GM21515 (cell line): Measurements from ENCODE around the gene KDM4C.
"Not testable (repeated sequence)": the region's sequence is repeated elsewhere in the genome, so short reads cannot be mapped to it uniquely, and the experiment has no call there.

Experiments
- ATAC-seq: cut with Tn5 transposase; IDR thresholded peaks from one replicate; pipeline ENCODE4 v1.9.1; 2021; ENCODE audit not compliant: unreplicated experiment

KDM4C gene

GRCh38 chr9:6928863-6929262 lies 171.1 kb downstream of the KDM4C start:
- no peak for ATAC-seq

DNA sequence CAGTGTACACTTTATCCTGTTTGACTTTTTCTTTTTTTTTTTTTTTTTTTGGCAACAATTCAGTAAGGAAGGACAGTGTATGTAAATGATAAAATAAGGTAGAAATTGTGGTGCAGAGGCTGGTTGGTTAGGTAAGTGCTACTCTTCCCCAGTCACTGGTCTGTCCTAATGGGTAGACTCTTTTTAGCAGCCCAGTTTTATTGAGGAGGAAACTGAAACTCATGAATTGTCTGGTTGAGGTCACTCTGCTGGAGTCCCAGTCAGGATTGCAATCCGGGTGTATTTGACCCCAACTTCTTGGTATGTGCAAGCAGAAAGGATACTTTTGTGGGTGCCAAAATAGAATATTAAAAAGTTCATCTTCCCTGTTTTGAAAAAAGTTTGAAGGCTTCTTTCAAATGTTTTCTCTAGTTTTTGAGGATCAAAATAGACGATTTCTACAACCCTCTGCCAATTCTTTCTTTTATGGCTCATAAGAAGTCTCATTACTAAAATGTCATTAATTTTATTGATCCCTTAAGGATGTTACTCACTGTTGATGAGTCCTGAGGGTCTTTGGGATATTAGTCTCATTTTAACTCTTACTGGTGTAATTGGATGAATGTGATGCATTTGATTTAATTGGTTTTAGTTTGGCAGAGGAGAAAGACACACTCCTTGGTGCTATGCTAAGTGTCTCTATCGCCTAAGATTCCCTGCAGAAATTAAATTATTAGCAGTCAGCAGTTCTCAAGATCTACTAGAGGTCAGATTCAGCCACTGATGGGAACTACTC lies 171.9 kb downstream of the KDM4C start:
- peak; percentile 47 for ATAC-seq

DNA sequence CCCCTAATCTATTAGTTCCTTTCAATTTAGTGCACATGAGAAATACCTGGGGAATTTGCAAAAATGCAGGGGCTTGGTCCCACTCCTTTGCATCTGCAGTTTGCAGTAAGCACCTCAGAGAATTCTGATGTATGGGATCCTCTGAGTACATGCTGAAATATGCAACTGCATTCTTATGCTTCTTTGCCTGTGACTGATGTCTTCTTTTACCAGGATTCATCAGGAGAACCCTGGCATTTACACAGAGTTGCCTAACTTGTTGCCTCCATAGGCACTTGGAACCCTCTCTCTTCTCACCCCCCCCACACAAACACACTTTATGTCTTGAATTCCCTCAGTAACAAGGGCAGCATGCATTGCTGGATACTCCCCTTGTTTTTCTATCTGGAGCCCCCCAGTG lies 173.1 kb downstream of the KDM4C start:
- no peak for ATAC-seq

- ATAC-seq: peak; percentile 60
Measured at GRCh38 chr9:6931913-6932312, 174.1 kb downstream of the KDM4C start.

DNA sequence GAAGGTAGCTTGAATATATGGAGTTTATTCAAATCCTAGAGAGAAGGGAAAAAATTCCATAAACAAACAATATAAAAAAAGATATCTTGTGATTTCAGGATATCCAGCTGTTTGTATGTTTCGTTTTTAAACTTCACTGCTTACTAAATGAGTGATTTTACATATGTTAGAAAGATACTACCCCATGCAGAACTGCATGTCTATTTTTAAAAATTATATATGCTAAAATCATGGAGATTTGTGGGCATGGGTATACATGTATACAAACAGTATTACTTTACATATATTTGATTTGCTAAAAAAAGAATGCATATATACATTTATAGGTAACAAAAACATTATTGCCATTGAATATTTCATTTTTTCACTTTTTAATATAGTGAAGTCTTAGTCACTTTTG lies 178.3 kb downstream of the KDM4C start:
- no peak for ATAC-seq

- ATAC-seq: no peak
Measured at GRCh38 chr9:6937209-6937608, 179.4 kb downstream of the KDM4C start.

DNA sequence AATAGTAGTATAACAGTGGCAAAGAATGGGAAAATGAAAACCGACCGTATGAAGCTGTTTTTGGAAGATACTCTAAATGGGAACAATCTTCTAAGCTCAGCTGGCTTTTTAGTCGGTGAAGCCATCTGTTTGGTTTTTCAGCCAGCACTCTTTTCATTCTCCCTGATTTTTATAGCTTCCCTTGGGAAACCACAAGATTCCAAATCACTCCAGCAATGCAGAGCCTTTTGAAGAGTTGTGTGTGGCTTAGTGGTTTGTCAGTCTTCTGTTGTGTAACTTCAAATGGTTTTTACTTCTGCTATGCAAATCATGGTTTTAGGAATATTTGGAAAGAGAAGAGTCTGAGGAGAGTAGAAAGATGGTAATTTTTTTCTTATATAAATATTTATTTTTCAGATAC lies 180.7 kb downstream of the KDM4C start:
- no peak for ATAC-seq

DNA sequence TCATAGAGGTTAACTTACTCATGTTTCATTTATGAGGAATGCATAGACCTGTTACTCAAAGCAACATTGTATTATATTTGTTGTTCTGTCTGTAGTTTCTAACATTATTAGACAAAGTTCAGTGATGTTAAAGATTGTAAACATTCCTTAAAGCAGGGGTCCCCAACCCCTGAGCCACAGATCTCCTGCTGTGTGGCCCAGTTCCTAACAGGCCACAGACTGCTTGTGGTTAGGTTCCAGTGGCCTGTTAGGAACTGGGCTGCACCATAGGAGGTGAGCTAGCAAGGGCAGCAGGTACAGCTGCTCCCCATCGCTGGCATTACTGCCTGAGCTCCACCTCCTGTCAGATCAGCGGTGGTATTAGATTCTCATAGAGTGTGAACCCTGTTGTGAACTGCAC lies 181.1 kb downstream of the KDM4C start:
- ATAC-seq: no peak

DNA sequence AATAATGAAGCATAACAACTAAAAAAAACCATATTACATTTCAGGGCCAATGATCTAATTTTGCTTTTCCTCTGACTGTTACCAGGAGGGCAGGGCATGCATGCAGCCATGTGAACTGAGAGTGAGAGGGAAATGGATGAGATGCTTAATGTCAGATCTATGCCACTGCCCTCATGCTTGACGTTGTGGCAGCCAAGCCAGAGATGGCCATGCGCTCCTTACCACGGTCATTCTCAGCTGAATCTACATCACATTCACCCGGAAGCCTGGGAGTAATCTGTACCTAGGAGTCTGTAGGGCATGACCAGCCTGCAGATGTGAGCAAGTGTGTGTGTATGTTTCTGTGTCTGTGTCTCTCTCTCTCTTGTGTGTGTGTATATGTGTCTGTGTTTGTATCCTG lies 183.7 kb downstream of the KDM4C start:
- no peak for ATAC-seq

DNA sequence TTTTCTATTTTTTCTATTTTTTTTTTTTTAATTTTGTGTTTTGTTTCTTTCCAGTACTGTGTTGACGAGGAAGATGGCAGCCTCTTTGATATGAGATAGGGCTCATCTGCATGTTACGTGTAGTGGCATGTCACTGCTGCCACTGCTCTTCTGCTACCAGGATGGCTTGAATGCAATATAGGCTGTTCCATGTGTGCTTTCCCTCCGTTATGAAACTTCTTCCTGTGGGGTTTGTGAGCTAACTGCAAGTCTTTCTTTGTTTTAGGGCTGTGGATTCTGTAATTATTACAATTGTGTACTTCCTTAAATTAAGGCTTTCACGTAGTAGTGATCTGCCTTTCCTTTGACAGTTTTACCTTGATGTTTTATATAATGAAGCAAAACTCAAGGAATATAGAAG lies 184.6 kb downstream of the KDM4C start:
- no peak for ATAC-seq

- no peak for ATAC-seq
Measured at GRCh38 chr9:6943293-6943692, 185.5 kb downstream of the KDM4C start.

- ATAC-seq: no peak
Measured at GRCh38 chr9:6944093-6944551, 186.3 kb downstream of the KDM4C start.

GRCh38 chr9:6944896-6945295 lies 187.1 kb downstream of the KDM4C start:
- ATAC-seq: no peak

DNA sequence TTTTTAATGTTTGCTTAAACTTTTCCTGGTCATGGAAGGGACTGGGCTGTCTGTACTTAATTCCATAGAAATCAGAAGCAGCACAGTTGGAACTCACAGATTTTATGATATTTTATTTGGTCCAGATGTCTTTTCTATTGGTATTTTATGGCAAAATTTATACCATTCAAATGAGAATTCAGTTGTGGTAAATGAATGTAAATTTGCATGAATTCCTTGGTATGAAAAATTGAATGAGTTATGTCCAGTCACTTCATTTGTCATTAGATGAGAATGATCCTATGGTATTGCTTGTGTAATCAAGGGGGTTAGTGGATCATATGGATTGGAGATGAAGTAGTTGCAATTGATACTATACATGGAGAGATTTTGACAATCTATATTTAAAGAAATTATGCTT lies 188.0 kb downstream of the KDM4C start:
- no peak for ATAC-seq

DNA sequence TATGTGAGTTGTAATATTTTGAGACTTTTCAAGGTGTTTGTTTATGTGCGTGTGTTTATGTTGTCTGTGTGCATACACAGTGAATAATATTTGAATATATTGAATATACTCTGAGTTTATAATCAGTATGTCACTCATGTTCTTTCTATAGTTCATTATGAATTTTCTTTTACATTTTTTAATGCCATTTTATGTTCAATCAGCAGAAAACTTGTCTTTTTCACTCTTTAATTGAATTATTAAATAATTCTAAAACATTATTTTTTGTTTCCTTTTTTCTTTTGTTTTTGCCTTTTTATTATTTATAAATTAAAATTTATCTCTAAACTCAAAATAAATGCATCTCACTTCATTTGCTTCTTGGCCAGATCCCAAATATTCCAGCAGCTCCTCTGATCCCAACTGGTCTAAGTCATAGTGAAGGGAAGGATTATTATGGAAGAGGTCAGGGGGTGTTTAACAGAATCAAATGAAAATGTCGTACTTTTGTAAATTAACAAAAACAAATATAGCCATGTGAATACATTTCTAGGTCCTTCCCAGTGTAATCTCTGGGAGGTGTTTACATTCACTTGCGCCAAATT lies 188.9 kb downstream of the KDM4C start:
- no peak for ATAC-seq

- ATAC-seq: not testable (repeated sequence)
Measured at GRCh38 chr9:6948921-6949320, 191.1 kb downstream of the KDM4C start.

DNA sequence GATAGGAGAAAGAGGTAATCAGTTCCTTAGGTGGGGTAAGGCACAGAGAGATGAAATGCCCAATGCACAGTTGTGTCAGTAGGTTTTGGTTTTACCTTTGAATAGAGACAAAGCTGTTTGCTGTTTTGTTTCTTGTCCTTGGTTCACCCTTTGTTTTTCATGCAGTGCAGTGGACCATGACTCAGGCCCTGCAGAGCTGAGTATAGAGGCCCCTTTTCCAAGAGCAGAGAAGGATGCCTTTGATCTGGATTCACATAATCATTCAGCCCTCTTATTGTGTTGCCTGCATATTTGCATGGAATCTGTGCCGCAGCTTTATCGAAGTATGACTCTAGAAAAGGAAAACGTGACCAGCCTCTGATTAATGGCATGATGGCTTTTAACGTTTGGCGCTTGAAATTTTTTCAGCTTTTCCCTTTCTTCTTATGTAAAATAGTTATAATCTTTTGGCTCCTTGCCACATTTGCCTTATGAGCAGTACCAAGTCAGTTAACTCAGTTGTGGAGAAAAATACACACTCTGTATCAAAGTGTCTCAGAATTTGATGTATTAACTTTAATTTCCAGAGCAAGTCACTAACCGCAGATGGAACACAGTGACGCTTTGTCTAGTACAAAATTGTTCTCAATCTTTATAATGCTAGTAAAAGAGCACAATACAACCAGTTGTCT lies 197.6 kb downstream of the KDM4C start:
- ATAC-seq: no peak

- ATAC-seq: no peak
Measured at GRCh38 chr9:6956879-6957278, 199.1 kb downstream of the KDM4C start.

DNA sequence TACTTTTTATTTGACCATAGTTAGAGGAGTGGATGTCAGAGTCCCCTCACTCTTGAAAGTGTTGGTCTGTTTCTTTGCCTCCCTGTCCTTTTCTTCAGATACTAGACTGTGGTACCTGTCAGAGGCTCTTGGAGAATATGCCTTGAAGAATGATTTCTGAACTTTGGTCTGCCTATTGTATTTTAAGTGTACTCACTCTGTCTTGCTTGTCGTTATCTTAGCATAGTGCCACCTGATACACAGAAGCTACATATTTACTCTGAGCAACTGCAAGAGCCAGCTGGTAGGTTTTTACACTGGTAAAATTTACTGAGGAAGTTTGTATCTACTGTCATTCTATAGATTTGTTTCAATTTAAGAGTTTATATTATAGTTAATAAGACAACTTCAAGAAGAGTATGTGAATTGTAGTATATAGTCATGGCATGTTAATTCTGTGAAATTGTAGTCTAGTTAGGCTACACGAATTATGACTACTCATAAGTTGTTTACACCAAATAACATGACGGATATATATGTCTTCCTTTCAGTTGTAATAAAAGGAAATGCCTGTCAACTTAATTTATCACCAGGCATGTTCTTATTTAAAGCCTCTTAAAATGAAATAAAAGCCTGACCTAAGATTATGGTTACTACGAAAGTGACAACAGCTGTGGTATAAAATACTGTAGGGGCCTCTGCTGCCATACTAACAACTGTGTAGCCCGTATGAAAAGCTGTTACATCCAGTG lies 201.7 kb downstream of the KDM4C start:
- no peak for ATAC-seq

DNA sequence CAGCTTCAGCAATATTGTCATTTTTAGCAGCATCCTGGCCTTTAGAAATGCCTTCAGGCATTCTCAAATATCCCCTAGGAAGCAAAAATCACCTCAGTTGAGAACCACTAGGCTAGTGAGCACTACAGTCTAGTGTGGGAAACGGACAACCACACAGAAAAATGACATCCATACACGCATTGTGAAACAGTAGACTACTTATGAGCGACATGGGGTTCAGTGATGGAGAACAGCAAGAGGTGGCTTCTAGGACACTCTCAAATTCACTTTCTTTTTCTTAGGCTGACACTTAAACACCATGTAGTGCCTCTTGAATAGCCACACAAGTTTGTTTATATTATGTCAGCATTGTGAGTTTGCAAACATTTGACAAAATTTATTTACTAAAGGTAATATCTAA lies 203.0 kb downstream of the KDM4C start:
- peak; percentile 87 for ATAC-seq

DNA sequence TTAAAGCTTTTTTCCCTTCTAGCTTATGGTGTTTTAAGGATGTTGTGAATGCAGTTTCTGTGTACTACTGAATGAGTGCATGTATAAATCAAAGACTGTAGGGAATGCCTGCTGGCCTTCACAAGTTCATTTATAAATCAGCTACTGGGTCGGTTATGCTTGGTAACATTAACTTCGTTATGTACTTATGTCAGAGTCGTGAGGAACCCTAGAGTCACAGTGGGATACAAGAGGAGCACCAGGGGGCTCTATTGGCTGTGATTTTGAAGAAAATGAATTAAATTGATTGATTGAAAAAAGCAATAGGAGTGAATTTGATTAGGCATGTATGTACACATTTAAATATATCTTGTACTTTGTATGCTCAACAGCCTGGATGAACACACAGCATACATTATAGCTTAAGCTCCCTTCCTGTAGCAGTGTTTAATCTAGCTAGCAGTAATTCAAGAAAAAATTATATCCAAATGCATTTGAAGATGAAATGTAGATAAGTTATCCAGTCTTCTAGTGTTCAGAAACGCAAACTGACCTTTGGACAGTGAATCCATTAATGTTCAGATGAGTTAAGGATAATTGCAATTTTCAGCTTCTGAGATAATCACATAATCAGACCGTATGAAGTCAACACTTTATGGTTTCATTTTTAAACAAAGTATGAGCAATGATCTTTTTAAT lies 204.2 kb downstream of the KDM4C start:
- ATAC-seq: no peak
